HepG2 (cell line): ENCODE results near the gene IQSEC1. TPM values are rescaled to one million over a fixed set of nuclear protein-coding genes. Genes with fewer than 3 reads are reported as not detected.
A peak's percentile ranks its signal among the peaks of the same experiment; 100 is the strongest.

ENCODE experiments used
- AFF4 ChIP-seq: sonication (generic); formaldehyde crosslinking; IDR thresholded peaks from 2 replicates; pipeline ENCODE4 v1.4.0; 2020; ENCODE audit warnings: missing genetic modification reagents
- ATF7-NPFF ChIP-seq: sonication (generic); formaldehyde crosslinking; IDR thresholded peaks from 2 replicates; pipeline ENCODE4 v1.8.1; 2023; ENCODE audit warnings: mild to moderate bottlenecking, low read depth, missing genetic modification reagents, moderate library complexity
- ATRX ChIP-seq: sonication (generic); formaldehyde crosslinking; IDR thresholded peaks from 2 replicates; pipeline ENCODE4 v1.4.0; 2020; ENCODE audit warnings: missing genetic modification reagents, borderline replicate concordance
- PBX3 ChIP-seq: sonication (generic); formaldehyde crosslinking; IDR thresholded peaks from 2 replicates; pipeline ENCODE4 v1.8.1; 2023; ENCODE audit warnings: missing genetic modification reagents, inconsistent platforms, borderline replicate concordance
- TBL1XR1 ChIP-seq: fragments of 150-350 bp; IDR thresholded peaks from 2 replicates; pipeline ENCODE4 v1.6.1; 2014; ENCODE audit warnings: borderline replicate concordance, low read length; ENCODE audit not compliant: partially characterized antibody
- WIZ ChIP-seq: sonication (generic); formaldehyde crosslinking; IDR thresholded peaks from 2 replicates; pipeline ENCODE4 v1.5.1; 2020; ENCODE audit warnings: mild to moderate bottlenecking, missing genetic modification reagents
- ZHX2 ChIP-seq, 2 experiments: sonication (generic) in 1 of 2; formaldehyde crosslinking in 1 of 2; IDR thresholded peaks; 2 replicates each; pipeline versions ENCODE4 v1.6.1 to v1.9.0; 2014 to 2022; ENCODE audit warnings: antibody characterized with exemption in 1 of 2, borderline replicate concordance in 1 of 2, inconsistent platforms in 1 of 2, low read depth in 1 of 2, missing genetic modification reagents in 1 of 2
- ZNF234 ChIP-seq: sonication (generic); formaldehyde crosslinking; conservative IDR thresholded peaks from 2 replicates; pipeline ENCODE4 v1.5.1; 2020; ENCODE audit warnings: mild to moderate bottlenecking, missing genetic modification reagents
- ZNF253 ChIP-seq: sonication (generic); formaldehyde crosslinking; IDR thresholded peaks from 2 replicates; pipeline ENCODE4 v1.8.0; 2022; ENCODE audit warnings: mild to moderate bottlenecking, missing genetic modification reagents, borderline replicate concordance
- ZNF558 ChIP-seq: sonication (generic); formaldehyde crosslinking; IDR thresholded peaks from 2 replicates; pipeline ENCODE4 v1.9.0; 2022; ENCODE audit warnings: mild to moderate bottlenecking, missing genetic modification reagents, borderline replicate concordance
- ZNF629 ChIP-seq: sonication (generic); formaldehyde crosslinking; conservative IDR thresholded peaks from 2 replicates; pipeline ENCODE4 v1.5.0; 2020; ENCODE audit warnings: missing genetic modification reagents
- ZNF691 ChIP-seq: sonication (generic); formaldehyde crosslinking; IDR thresholded peaks from 2 replicates; pipeline ENCODE4 v1.4.0; 2020; ENCODE audit warnings: missing genetic modification reagents, low read depth, mild to moderate bottlenecking, borderline replicate concordance
- ZNF772 ChIP-seq: sonication (generic); formaldehyde crosslinking; IDR thresholded peaks from 2 replicates; pipeline ENCODE4 v1.5.0; 2020; ENCODE audit warnings: mild to moderate bottlenecking, missing genetic modification reagents
- polyA plus RNA-seq, 8 experiments: library from polyadenylated mRNA; depleted of rRNA in 3 of 8; stranded (reverse) in 7 of 8; unstranded in 1 of 8; fragments of >200 nt; fragmentation: Illumina TruSeq in 4 of 8; extraction: Trizol in 4 of 8; gene quantifications; 2 replicates each; pipeline versions ENCODE4 v1.2.1 to v1.2.3, GENCODE V29; 2011 to 2016; ENCODE audit warnings: low read depth in 4 of 8, missing spikeins in 1 of 8, mixed read lengths in 1 of 8; ENCODE audit not compliant: insufficient read depth in 1 of 8
- total RNA-seq, 5 experiments: library from RNA; depleted of rRNA; stranded (reverse); fragments of >200 nt; fragmentation: Illumina TruSeq; extraction: Trizol; gene quantifications; 2 replicates each; pipeline ENCODE4 v1.2.3, GENCODE V29; 2016; ENCODE audit warnings: low read depth in 1 of 5

Gene IQSEC1
- total and polyA plus RNA-seq, 2 of the 13 experiments (the other 11 are each of a cell fraction or from before 2014, with no cell fraction given): 17.4 to 20.2 TPM

- TF ChIP-seq ATF7-NPFF (peak; percentile 24; the same call in 1 of the 2 replicates), ZNF253 (no peak), ZNF558 (no peak), PBX3 (CRISPR knock-in tag) (no peak), ZNF691 (no peak), ATRX (CRISPR knock-in tag) (no peak), AFF4 (no peak), TBL1XR1 (peak; percentile 82), ZNF772 (CRISPR knock-in tag) (peak; percentile 49; the same call in 1 of the 2 replicates), ZNF629 (no peak), ZHX2 (IDR thresholded peaks at IDR 0.05; ENCODE audit: low read depth) (no peak), ZHX2 (CRISPR knock-in tag; IDR thresholded peaks at IDR 0.05; ENCODE audit: borderline replicate concordance) (no peak), ZNF234 (no peak), WIZ (no peak)
Measured at GRCh38 chr3:12964711-12965612, 108.3 kb downstream of the IQSEC1 start (continued).
